NB4 (cell line): Measurements from ENCODE around the gene TBCE.

ENCODE experiments used
- DNase-seq: peaks from one replicate; pipeline ENCODE4 v3.0.0; 2010; ENCODE audit warnings: low read depth
- H3K4me3 ChIP-seq: one replicate; pipeline ENCODE4 v1.5.1; 2011; ENCODE audit warnings: mild to moderate bottlenecking, low read depth, low read length, moderate library complexity
- CTCF ChIP-seq: IDR thresholded peaks from one replicate; pipeline ENCODE4 v1.5.1; 2012; ENCODE audit warnings: low read depth, low read length
- MAX ChIP-seq: IDR thresholded peaks from 2 replicates; pipeline ENCODE4 v1.6.1; 2011; ENCODE audit warnings: low read depth, low read length
- MYC ChIP-seq: IDR thresholded peaks from 2 replicates; pipeline ENCODE4 v1.6.1; 2011; ENCODE audit warnings: low read depth, low read length
- POLR2A ChIP-seq: IDR thresholded peaks from 2 replicates; pipeline ENCODE4 v1.6.1; 2011; ENCODE audit warnings: mild to moderate bottlenecking; ENCODE audit not compliant: insufficient read length; ENCODE audit errors: extremely low read depth

TBCE gene

DNA sequence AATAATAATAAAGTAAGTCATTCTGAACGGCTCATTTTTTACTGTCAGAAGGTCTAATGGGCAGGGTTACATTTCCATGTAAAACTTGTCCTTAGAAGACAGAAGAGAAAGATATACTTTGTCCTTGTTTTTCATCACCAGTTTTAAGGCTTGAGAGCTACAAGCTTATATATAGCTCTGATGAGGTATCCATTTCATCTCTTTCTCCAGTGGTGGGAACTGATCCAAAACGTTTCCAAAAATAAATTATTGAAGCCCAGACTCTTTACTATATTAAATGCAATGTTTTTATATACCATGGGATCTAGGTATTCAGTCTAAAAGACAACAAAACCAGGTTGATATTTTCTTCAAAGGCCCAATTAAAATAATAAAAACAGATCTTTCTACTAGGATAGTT, 128.3 kb downstream of the TBCE start:
- H3K4me3 ChIP-seq, result no peak overlapping the region
- DNase-seq, result no peak
- TF ChIP-seq MAX (no peak), MYC (no peak), CTCF (no peak), POLR2A (no peak)

DNA sequence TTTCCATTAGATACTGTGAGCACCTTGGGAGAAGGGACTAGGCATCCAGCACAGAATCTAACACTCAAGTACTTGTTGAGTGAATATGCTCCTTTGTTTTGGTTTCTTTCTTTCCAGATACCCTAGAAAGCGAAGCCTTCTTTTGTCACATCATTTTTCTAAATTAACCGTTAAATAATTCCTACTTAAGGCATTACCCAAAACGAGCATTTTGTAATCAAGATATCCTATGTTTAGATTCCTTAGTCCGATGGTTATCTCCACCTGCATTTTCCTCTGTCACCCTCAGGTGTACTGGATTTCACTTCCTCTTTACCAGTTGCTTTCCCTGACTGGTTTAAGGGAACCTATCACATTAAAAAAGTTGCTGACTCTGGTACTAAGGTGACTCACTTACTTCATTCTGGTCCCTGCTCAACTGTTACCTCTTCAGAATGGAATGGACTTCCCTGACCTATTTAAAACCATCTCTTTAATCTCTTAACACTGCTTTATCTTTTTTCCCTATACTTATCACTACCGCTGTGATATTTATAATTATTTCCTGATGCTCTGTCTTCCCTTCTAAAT, 133.8 kb downstream of the TBCE start:
- peak; percentile 15 for DNase-seq
- peak overlapping the region; percentile 1 for H3K4me3 ChIP-seq
- TF ChIP-seq MYC, result no peak
- no peak for TF ChIP-seq CTCF
- no peak for TF ChIP-seq MAX
- no peak for TF ChIP-seq POLR2A
